NCI-H526 (cell line): ENCODE data around the gene CITED2.
"Not testable (repeated sequence)": the region's sequence is repeated elsewhere in the genome, so short reads cannot be mapped to it uniquely, and the experiment has no call there.

Experiments
- DNase-seq, 2 experiments: peaks; one replicate each; lab custom pipeline; 2025; lab: John Stamatoyannopoulos, UW

Gene CITED2, protein sequence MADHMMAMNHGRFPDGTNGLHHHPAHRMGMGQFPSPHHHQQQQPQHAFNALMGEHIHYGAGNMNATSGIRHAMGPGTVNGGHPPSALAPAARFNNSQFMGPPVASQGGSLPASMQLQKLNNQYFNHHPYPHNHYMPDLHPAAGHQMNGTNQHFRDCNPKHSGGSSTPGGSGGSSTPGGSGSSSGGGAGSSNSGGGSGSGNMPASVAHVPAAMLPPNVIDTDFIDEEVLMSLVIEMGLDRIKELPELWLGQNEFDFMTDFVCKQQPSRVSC

DNA sequence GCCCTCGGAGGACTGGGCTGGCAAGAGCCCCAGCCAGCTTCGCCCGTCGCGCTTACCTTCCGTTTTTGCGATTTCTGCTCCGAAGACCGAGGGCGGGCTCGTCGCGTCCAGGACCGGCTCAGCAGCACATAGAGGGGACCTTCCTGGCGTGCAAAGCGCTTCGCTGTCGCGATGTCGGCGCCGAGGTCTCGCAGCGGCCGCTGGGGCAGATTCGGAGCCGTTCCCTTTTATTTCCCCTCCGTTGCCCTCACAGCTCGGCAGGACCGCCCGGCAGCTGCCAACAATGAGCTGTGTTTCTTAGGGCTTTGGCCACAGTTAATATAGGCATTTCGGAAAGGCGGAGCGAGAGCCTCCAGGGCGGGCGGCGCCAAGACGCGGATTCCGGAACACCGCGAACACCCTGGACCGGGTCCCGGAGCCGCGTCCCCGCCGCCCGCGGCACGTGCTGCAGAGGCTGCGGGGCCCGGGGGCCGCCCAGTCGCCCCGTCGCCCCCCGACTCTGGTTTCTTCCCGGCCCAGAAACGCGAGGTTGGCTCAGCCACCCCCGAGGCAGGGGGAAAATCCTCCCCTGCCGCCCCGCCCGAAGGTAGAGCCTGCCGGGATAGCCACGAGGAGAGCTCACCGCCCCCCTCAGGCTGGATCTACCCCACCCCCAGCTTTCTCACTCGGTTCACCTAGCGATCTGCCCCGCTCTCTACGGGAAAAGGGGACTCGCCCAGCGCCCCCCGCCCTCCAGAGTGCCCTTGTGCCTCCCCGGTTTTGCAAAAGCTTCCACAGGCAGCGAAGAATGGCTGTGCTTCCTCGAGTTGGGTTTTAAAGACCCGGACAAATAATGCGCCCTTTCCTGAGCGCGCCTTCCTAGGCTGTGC lies at the start of gene CITED2:
CITED2 (minus strand) TSS at position 292 of the 869 bp plus-strand sequence. CDS start 704 bp downstream, outside the sequence.
- DNase-seq = peak; percentile 86 to 94

DNA sequence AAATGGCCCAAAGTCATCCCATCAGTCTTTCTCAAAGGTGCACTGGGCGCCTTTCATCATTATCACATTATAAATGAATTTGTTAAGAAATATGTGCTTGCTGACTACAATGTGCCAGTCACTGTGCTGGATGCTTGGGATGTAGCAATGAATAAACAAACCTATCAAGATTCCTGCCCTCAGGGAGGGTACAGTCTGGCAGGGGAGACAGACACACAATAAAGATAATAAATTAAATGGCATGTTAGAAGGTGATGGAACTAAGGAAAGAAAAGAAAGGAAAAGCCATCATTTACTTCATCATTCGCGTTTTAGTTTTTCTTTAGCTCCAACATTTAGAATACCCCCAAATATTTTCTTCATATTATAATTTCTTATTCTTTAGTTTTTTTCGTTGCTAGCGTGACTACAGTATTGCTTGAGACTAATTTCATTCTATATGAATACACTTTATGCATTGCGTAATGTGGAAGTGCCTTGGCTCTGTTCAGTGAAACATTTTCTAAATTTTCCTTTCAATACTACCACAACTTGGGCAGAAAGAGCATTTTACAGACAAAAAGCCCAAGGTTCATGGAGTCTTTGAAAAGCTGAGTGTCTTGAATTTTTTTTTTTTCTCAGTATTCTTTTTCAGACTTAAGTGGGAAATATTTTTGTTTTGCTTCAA lies 48.7 kb upstream of the CITED2 start:
- DNase-seq = no peak

DNA sequence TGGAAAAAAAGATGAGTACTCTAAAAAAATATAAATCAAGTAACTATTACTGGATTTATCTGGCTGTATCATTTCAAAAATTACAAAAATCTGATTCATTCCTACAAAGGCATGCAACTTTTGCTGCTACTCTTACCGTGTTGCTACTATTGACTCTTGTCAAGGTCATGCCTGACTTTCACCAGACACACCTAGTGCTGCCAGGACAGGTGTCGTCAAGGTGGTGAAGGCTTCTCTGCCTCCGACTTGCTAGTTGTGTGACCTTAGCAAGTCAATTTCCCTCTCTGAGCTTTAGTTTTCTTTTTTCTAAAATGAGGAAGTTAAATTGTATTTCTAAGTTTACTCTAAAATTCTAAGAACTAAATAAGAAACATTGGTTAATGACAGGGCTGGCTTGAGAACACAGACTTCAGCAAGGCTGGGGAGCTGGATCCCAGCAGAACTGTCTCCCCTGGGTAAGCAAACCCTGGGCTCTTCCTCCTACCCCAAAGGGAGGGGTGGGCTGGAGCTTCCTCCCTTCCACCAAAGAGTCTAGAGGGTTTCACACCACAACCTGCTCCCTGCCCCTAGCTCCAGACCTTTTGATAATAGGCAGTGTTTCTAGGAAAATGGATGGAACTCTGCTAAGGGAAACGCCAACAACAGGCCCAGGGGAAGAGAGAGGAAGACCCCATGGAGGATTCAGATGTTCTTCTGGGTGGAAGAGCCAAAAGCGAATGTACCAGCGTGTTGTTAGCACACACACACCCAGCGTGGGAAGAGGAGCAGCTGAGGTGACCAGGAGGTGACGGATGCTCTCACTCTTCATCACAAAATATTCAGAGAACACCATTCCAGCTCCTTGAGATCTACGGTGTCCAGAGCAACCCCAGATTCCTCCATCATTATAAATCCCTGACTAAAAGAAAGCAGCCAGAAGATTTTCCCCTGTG lies 47.9 kb upstream of the CITED2 start:
- DNase-seq = no peak

DNA sequence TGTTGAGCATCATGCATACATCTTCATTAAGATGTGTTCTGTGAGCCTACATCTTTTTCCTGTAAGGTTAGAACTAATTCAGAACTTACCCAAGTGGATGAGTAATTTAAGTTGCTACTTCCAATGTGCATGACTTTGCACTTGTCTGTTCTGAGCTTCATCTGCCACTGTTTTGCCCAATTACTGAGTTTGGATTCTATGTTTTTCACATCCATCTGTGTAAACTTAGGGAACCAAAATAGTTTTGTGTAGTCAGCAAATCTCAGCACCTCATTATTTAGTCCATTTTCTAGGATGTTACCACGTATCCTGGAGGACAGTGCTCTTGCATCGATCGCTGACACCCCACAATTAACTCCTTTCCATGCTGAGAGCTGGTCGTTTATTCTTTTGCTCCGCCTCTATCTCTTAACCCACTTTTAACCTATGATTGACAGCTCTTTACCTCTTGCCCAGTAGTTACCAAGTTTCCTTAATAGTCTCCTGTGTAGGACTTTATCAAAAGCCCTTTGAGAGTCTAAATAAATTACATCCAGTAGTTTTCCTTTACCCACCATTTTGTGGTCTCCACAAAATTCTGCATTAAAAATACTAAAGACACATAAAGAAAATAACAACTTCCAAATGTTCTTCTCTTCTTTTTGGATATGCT lies 44.2 kb upstream of the CITED2 start:
- no peak for DNase-seq

DNA sequence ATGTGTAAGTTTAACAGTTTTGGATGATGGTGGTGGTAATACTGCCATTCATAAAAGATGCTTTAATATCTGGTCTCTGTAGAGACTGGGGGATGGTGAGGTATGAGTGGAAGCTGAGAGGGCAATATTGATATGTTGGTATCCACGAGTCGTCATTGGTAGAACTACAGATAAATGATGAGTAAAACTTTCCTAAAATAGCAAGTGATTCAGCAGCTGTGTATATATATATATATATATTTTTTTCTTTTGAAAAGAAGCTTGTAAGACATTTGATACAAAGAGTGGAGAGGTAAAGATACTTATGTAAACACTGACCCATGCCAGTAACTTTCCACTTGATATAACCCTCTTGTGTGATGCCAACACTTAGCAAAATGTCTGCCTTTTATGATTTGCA lies 41.7 kb upstream of the CITED2 start:
- DNase-seq = no peak

DNA sequence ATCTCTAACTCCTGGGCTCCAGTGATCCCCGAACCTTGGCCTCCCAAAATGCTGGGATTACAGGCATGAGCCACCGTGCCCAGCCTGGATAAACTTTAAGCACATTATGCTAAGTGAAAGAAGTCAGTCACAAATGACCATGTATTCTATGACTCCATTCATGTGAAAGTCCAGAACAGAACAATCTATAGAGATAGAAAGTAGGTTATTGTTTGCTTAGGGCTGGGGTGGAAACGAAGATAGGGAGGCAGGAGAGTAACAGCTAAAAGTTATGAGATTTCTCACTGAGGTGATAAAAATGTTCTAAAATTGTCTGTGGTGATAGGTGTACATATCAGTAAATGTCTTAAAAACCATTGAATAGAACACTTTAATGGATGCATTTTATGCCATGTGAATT lies 40.9 kb upstream of the CITED2 start:
- DNase-seq = no peak

DNA sequence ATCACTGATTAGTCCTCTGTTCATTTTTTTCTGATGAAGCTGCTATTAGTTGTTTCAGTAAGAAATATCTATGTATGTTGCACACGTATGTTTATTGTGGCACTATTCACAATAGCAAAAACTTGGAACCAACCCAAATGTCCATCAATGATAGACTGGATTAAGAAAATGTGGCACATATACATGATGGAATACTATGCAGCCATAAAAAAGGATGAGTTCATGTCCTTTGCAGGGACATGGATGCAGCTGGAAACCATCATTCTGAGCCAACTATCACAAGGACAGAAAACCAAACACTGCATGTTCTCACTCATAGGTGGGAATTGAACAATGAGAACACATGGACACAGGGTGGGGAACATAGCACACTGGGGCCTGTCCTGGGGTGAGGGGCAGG lies 37.7 kb upstream of the CITED2 start:
- DNase-seq = not testable (repeated sequence)

DNA sequence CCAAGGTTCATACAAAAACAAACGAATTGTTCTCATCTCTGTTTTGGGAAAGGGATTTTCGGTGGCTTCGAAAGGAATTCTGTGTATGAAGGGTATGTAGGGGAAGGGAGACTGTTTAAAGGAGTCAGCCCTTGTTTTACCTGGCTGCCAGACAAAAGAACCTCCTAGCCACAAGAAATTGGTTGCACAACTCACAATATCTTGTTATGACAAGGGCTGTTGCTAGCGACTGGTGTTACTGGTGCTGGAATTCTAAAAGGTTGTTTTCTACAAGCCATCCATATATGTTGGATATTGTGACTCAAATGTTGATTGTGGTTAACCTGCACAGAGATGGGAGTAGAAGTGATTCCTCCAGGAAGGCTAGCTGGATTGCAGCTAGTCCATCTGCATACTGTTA lies 34.6 kb upstream of the CITED2 start:
- no peak for DNase-seq

DNA sequence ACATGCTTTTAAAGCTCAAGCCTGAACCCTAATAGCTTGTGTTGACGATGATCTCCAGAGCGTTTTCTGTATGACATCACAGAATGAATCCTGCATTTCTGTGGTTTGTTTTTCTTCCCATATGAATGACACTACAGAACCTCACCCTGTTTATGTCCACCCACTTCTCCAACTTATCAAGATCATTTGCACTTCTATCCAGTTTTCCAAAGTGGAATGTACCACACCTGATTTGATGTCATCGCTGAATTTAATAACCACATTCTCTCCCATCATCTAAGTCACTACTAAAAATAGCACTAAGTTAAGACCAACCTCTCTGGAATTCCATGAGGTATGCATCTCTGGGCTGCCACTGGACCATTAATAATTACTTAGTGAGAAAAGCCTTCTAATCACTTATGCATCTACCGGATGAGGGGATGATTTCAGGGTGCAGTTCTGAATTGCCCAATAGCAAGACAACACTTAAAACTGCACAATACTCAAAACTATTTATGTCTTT lies 33.3 kb upstream of the CITED2 start:
- no peak for DNase-seq

DNA sequence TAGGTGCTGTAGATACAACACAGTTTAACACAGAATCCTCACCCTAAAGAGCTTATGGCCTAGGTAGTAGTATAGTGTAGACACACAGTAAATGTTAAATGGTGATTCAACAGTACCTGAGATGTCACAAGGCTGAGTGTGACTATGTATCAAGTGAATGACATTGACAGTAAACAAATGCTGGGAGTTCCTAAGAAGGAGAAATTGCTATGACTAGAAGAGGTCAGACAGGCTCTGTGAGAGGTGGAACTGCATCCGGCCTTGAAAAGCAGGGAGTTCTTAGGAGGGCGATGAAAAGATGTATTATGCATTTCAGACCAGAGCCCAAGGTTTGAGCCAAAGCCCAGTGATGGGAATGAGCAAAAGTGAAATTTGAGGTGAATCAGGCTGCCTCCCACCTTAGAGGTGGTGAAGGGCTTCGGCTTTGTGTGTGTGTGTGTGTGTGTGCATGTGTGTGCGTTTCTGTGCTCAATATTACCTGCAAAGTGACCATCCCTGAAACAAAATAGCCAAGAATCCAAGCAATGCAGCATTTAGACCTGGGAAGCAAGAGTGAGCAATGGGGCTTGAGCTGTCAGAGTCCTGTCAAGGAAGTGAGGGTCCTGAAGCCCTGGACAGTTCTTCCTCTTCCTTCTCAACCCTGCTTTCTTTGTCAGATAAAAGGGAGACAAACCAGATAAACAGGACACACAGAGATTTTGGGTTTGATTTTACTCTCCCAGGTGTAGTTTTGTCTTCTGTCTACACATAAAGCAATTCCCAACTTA lies 32.3 kb upstream of the CITED2 start:
- no peak for DNase-seq

DNA sequence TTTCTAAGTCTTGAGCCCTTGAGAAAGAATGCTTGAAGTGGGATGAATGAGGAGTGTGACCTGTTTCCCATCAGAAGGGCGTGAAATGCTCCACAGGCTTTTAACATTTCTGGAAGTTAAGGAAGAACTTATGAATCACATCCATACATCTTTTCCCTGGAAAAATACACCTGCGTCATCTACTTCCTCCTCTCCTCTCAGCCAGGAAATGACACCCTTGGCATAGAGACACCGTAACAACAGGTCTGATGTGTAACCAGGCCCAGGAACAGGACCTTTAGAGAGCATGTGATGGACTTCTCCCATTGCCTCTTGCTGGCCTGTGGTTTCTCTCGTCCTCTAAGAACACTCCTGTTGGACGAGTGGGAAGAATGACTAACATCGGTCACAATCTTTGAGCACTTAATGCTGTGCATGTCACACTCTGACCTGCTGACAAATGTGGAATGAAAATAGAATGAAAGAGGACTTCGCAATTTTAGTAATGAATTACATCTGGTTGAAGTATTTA lies 28.5 kb upstream of the CITED2 start:
- DNase-seq = no peak

DNA sequence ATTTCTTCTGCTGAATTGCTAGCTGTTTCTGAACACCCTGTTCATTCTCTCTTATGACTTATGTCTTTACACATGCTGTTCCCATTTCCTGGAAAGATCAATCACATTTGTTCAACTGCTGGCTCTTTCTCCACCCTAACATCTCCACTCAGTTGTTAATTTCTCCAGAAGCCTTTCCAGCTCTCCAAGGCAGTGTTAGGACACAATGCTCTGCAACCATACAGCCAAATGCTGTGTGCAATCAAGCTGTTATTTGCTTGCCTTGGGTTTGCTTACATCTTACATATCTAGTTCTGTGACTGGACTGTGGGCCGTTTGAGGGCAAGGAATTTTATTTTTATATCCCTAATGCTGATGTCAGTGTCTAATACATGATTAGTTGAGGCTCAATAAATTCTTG lies 24.2 kb upstream of the CITED2 start:
- DNase-seq = no peak

DNA sequence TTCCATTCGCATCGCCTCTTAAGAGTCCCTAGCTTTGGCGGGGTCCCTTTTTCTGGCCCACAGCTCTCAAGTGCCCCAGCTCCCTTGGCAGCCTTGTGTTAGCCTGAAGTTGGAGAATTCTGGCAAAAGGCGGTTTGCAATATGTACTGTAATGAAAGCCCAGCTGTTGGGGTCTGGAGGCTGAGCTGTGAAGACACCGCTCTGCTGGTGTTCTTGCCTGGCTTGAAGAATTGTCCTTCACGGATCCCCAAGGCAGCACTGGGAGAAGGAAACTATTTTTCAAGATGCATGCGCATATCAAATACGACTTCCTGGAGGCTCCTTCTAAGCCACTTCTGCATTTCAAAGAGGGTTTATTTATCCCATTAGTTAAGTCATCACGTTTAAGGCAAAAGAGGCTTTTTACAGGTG lies 21.4 kb upstream of the CITED2 start:
- DNase-seq = no peak

DNA sequence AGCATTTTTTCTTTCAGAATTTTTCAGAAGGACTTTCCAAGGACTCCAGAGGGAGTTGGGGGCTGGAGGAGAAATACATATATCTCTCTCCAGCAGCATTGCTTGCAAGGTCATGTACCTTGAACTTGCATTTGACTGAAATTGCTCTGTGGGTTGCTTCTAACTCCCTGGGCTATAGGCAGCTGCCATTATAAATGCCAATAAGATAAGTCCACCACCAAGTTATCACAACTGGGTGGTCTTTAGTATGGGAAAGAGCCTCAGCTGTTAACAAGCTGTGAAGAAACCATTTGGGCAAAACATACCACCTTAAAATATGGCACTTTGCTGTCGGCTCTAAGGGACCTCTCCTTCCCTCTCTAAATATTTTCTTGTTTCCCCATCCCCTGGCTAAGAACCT lies 20.9 kb upstream of the CITED2 start:
- no peak for DNase-seq

DNA sequence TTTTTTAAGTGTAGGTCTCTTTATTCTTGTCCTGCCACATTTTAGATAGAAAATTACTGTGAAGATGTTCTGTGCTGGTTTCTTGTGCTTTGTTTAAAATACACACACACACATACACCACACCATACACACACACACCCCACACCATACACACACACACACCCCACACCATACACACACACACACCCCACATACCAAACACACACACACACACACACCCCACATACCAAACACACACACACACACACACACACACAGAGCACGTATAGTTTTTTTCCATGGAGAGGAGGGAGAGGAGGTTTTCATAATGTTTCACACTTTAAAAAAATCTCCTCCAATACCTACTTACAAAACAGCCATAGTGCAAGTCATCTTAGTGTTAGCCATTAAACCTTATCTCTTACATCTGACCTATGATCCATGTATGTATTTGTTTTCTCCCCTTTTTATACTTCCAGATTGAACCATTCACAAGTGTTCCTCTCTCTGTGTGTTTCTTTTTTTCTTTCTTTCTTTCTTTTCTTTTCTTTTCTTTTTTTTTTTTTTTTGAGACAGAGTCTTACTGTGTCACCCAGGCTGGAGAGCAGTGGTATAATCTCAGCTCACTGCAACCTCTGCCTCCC lies 19.7 kb upstream of the CITED2 start:
- DNase-seq = no peak

DNA sequence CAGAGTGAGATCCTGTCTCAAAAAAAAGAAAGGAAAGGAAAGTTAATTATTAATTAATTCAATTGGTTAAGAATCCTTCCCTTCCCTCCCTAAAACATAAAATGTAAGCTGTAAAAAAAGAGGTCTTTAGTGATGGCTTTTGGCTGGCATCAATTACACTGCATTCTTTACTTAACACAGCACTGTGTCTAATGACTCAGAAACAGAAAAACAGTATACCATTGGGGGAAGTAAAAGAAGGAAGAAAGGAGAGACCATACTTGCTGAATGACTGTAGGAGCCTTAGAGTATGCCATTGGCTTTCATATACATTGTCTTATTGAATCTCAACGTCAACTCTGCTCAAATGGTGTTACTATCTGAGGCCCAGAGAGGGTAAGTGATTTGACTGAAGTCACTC lies 18.3 kb upstream of the CITED2 start:
- no peak for DNase-seq

DNA sequence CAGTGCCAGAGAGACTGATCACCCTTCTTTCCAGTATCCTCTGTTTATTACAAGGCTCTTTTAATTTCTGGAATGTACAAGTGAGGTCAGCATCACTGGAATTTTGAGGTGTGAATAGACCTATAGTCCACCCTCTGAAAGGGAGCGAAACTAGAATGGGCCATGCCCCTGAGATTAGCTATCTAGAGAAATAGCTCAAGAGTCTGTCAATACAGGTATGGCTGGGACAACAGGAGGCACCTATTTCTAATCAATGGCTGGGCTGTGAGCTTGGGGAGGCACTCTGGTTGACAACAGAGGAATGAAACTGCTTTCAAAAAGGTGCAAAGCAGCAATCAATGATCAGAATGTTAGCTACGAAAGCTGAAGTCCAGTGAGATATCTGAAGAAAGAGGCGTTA lies 17.3 kb upstream of the CITED2 start:
- no peak for DNase-seq

DNA sequence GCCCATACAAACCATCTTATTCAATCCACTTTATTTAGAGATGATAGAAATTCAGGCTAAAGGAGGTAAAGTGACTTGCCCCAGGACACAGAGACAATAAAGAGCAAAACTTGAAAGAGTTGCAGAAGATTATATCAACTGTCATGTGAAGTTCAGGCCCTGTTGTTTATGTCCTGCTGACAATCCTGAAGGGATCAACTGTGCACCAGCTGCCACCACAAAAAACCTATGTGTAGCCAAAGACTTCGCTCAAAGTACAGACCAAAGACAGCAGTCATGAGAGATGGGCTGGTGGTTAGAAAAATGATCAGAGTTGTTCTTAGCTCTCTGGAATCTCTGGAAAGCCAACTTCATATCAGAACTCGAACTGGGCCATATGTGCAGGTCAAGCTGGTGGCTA lies 16.0 kb upstream of the CITED2 start:
- no peak for DNase-seq

DNA sequence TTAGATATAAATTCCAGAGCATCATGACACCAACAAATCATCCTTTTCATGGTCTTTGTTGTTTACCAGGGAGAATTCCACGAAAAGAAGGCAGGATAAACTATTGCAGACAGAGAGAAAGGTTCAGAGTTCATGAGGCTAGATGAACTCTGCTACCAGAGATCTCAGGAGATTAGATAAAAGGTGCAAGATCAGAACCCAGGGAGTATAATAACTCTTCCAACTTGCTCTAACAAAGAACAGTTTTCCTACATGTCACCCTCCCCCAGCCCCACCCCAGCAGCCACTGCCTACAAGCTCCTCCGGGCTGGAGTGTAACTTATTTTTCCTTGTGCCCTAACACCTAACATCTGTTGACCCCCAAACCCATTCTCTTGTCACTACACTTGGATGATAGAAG lies 13.9 kb upstream of the CITED2 start:
- no peak for DNase-seq

DNA sequence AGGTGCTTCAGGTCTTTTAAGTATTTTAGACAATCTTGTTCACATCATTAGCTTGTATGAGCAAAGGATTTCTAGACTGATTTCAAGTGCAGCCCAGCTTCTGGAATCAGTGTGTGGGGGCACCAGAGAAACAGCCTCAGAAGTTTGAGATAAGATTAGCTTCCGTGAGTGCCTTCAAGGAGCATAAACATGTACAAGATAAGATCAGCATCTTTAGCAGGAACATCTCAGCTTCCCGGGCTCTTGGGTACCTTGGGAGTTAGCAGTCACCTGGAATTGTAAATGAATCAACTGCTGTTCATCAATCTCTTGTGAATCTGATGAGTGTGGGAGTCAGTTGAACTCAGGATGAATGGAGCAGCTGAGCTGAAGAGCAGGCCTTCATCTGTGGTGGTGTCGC lies 12.0 kb upstream of the CITED2 start:
- DNase-seq = no peak
